Chondrocyte (in vitro differentiated cells): ENCODE measurements around the gene TFIP11. TPM values are rescaled to one million over a fixed set of nuclear protein-coding genes. Genes with fewer than 3 reads are reported as not detected.

ENCODE experiments used
- DNase-seq: peaks from one replicate; pipeline ENCODE4 v3.0.0; 2021; ENCODE audit warnings: mixed read lengths, low spot score
- H3K27ac Mint-ChIP-seq: one replicate; pipeline ENCODE4 v1.8.0; 2021; ENCODE audit warnings: mild to moderate bottlenecking, moderate library complexity, mixed read lengths; ENCODE audit not compliant: unreplicated experiment
- H3K27me3 Mint-ChIP-seq: 2 replicates; pipeline ENCODE4 v1.8.0; 2021; ENCODE audit warnings: low read depth, mixed read lengths
- H3K36me3 Mint-ChIP-seq: 2 replicates; pipeline ENCODE4 v1.8.0; 2021; ENCODE audit warnings: low read depth, mixed read lengths
- H3K4me1 Mint-ChIP-seq: 2 replicates; pipeline ENCODE4 v1.8.0; 2021; ENCODE audit warnings: low read depth, mild to moderate bottlenecking, mixed read lengths
- H3K4me3 Mint-ChIP-seq: one replicate; pipeline ENCODE4 v1.8.0; 2021; ENCODE audit warnings: mild to moderate bottlenecking, moderate library complexity, mixed read lengths; ENCODE audit not compliant: unreplicated experiment
- H3K9me3 Mint-ChIP-seq: 2 replicates; pipeline ENCODE4 v1.8.0; 2021; ENCODE audit warnings: low read depth, mixed read lengths
- CTCF ChIP-seq: fragments of 200-600 bp; sonication (generic); IDR thresholded peaks from 2 replicates; pipeline ENCODE4 v1.5.0; 2021; ENCODE audit warnings: antibody characterized with exemption, mild to moderate bottlenecking, moderate library complexity
- total RNA-seq: library from RNA; stranded (reverse); gene quantifications from 3 replicates; pipeline ENCODE4 v1.2.1, GENCODE V29; 2021

The TFIP11 gene
- total RNA-seq, 1 donor from 2014 or later = 30.6 TPM

- no peak for TF ChIP-seq CTCF
- Mint-ChIP-seq H3K27ac (peak overlapping the region; percentile 45), H3K4me3 (no peak overlapping the region), H3K27me3 (no peaks in the 10 kb centered on the region), H3K36me3 (peaks cover 19% of the 10 kb centered on the region), H3K9me3 (no peaks in the 10 kb centered on the region), H3K4me1 (peaks cover 68% of the 10 kb centered on the region)
- no peak for DNase-seq
Measured at GRCh38 chr22:26474682-26475081, 37.6 kb downstream of the TFIP11 start.

GRCh38 chr22:26471522-26471921 lies 40.8 kb downstream of the TFIP11 start:
- DNase-seq = no peak
- peak overlapping the region; percentile 95 for H3K27ac Mint-ChIP-seq
- H3K36me3 Mint-ChIP-seq = peaks cover 30% of the 10 kb centered on the region
- no peak for TF ChIP-seq CTCF
- H3K4me3 Mint-ChIP-seq = peak overlapping the region; percentile 22
- no peaks in the 10 kb centered on the region for H3K27me3 Mint-ChIP-seq
- peaks cover 43% of the 10 kb centered on the region for H3K4me1 Mint-ChIP-seq
- no peaks in the 10 kb centered on the region for H3K9me3 Mint-ChIP-seq

GRCh38 chr22:26470807-26471206 lies 41.5 kb downstream of the TFIP11 start:
- H3K27me3 Mint-ChIP-seq = no peaks in the 10 kb centered on the region
- H3K27ac Mint-ChIP-seq = peak overlapping the region; percentile 95
- no peak for DNase-seq
- TF ChIP-seq CTCF = no peak
- H3K4me3 Mint-ChIP-seq = no peak overlapping the region
- peaks cover 33% of the 10 kb centered on the region for H3K36me3 Mint-ChIP-seq
- no peaks in the 10 kb centered on the region for H3K9me3 Mint-ChIP-seq
- peaks cover 40% of the 10 kb centered on the region for H3K4me1 Mint-ChIP-seq

GRCh38 chr22:26466196-26466595 lies 46.1 kb downstream of the TFIP11 start:
- no peak for TF ChIP-seq CTCF
- no peak for DNase-seq
- no peaks in the 10 kb centered on the region for H3K9me3 Mint-ChIP-seq
- peaks cover 46% of the 10 kb centered on the region for H3K36me3 Mint-ChIP-seq
- H3K27ac Mint-ChIP-seq = no peak overlapping the region
- peaks cover 29% of the 10 kb centered on the region for H3K4me1 Mint-ChIP-seq
- no peak overlapping the region for H3K4me3 Mint-ChIP-seq
- no peaks in the 10 kb centered on the region for H3K27me3 Mint-ChIP-seq

- H3K36me3 Mint-ChIP-seq = peaks cover 39% of the 10 kb centered on the region
- no peaks in the 10 kb centered on the region for H3K9me3 Mint-ChIP-seq
- peaks cover 21% of the 10 kb centered on the region for H3K4me1 Mint-ChIP-seq
- no peak for DNase-seq
- no peak overlapping the region for H3K27ac Mint-ChIP-seq
- H3K27me3 Mint-ChIP-seq = no peaks in the 10 kb centered on the region
- no peak overlapping the region for H3K4me3 Mint-ChIP-seq
- TF ChIP-seq CTCF = no peak
Measured at GRCh38 chr22:26464312-26464711, 48.0 kb downstream of the TFIP11 start.
